NCI-H69 (cell line): ENCODE data around the gene ARHGAP26.

Experiments
- DNase-seq: peaks from one replicate; lab custom pipeline; 2025; lab: John Stamatoyannopoulos, UW

The ARHGAP26 gene

GRCh38 chr5:143117821-143118220 is 347.6 kb downstream of the ARHGAP26 start:
- no peak for DNase-seq

- DNase-seq = no peak
Measured at GRCh38 chr5:143118222-143118621, 348.0 kb downstream of the ARHGAP26 start.

GRCh38 chr5:143118818-143119217 is 348.6 kb downstream of the ARHGAP26 start:
- peak; percentile 39 for DNase-seq

- peak; percentile 31 for DNase-seq
Measured at GRCh38 chr5:143119291-143119769, 349.2 kb downstream of the ARHGAP26 start.

GRCh38 chr5:143119881-143120341 is 349.7 kb downstream of the ARHGAP26 start:
- peak; percentile 85 for DNase-seq

GRCh38 chr5:143120460-143121134 is 350.4 kb downstream of the ARHGAP26 start:
- DNase-seq = peak; percentile 80

GRCh38 chr5:143121135-143121475 is 350.9 kb downstream of the ARHGAP26 start:
- DNase-seq = no peak

GRCh38 chr5:143124593-143124992 is 354.4 kb downstream of the ARHGAP26 start:
- DNase-seq = peak; percentile 77

GRCh38 chr5:143126174-143127019 is 356.2 kb downstream of the ARHGAP26 start:
- no peak for DNase-seq

GRCh38 chr5:143128412-143129071 is 358.4 kb downstream of the ARHGAP26 start:
- DNase-seq = peak; percentile 72

- DNase-seq = no peak
Measured at GRCh38 chr5:143129203-143129602, 359.0 kb downstream of the ARHGAP26 start.

- DNase-seq = no peak
Measured at GRCh38 chr5:143129910-143130612, 359.9 kb downstream of the ARHGAP26 start.

GRCh38 chr5:143130613-143131305 is 360.6 kb downstream of the ARHGAP26 start:
- peak; percentile 48 for DNase-seq

- no peak for DNase-seq
Measured at GRCh38 chr5:143131972-143132371, 361.8 kb downstream of the ARHGAP26 start.

- no peak for DNase-seq
Measured at GRCh38 chr5:143132739-143133138, 362.6 kb downstream of the ARHGAP26 start.

GRCh38 chr5:143133721-143134120 is 363.5 kb downstream of the ARHGAP26 start:
- no peak for DNase-seq

- DNase-seq = no peak
Measured at GRCh38 chr5:143134269-143134668, 364.1 kb downstream of the ARHGAP26 start.

- DNase-seq = peak; percentile 39
Measured at GRCh38 chr5:143134900-143135299, 364.7 kb downstream of the ARHGAP26 start.

GRCh38 chr5:143135832-143136551 is 365.8 kb downstream of the ARHGAP26 start:
- no peak for DNase-seq

- no peak for DNase-seq
Measured at GRCh38 chr5:143138839-143139238, 368.7 kb downstream of the ARHGAP26 start.

GRCh38 chr5:143139585-143139984 is 369.4 kb downstream of the ARHGAP26 start:
- no peak for DNase-seq
